WI38 (cell line): ENCODE results near the gene RAMAC.

Experiments used
- H3K4me3 ChIP-seq: 2 replicates; pipeline ENCODE4 v1.5.1; 2011; ENCODE audit warnings: low read depth, mild to moderate bottlenecking, control low read depth, low read length
- TF ChIP-seq, protein P1 (sequence below): IDR thresholded peaks from 2 replicates; pipeline ENCODE4 v1.5.1; 2012; ENCODE audit warnings: low read depth, mild to moderate bottlenecking, control low read depth, low read length

The RAMAC gene

DNA sequence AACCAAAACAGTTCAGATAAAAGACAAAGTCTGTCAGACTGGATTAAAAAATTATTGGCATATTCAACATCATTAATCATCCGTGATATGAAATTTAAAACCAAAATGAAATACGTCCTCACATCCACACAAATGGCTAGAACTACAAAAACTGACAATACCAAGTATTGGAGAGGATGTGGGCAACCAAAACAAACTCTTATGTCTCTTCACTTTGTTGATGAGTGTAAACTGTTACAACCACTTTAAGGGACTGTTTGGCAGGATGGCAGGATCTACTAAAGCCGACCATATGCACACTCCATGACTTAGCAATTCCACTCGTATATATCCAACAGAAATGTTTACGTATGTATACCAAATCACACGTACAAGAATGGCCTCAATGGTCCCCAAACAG is 50.2 kb downstream of the RAMAC start:
- H3K4me3 ChIP-seq, result no peak overlapping the region
- TF ChIP-seq, protein P1, sequence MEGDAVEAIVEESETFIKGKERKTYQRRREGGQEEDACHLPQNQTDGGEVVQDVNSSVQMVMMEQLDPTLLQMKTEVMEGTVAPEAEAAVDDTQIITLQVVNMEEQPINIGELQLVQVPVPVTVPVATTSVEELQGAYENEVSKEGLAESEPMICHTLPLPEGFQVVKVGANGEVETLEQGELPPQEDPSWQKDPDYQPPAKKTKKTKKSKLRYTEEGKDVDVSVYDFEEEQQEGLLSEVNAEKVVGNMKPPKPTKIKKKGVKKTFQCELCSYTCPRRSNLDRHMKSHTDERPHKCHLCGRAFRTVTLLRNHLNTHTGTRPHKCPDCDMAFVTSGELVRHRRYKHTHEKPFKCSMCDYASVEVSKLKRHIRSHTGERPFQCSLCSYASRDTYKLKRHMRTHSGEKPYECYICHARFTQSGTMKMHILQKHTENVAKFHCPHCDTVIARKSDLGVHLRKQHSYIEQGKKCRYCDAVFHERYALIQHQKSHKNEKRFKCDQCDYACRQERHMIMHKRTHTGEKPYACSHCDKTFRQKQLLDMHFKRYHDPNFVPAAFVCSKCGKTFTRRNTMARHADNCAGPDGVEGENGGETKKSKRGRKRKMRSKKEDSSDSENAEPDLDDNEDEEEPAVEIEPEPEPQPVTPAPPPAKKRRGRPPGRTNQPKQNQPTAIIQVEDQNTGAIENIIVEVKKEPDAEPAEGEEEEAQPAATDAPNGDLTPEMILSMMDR, result no peak

DNA sequence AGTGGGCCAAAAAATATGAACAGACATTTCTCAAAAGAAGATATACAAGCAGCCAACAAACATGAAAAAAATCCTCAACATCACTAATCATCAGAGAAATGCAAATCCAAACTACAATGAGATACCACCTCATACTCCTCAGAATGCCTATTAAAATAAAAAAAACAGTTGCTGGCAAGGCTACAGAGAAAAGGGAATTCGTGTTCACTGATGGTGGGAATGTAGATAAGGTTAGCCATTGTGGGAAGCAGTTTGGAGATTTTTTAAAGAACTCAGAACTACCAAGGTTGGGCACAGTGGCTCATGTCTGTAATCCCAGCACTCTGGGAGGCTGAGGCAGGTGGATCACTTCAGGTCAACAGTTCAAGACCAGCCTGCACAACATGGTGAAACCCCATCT is 53.2 kb downstream of the RAMAC start:
- TF ChIP-seq, protein P1, result no peak
- no peak overlapping the region for H3K4me3 ChIP-seq
